Activated effector memory CD4-positive, alpha-beta T cell treated with Interleukin-2 at 50 U/mL for 16 hours (primary cell): ENCODE measurements around the gene EML3.
A peak's percentile ranks its signal among the peaks of the same experiment; 100 is the strongest.
"Not testable (repeated sequence)": the region's sequence is repeated elsewhere in the genome, so short reads cannot be mapped to it uniquely, and the experiment has no call there.

Source experiments
- DNase-seq: peaks from one replicate; pipeline ENCODE4 v3.0.0-alpha.2; 2020

Gene EML3

DNA sequence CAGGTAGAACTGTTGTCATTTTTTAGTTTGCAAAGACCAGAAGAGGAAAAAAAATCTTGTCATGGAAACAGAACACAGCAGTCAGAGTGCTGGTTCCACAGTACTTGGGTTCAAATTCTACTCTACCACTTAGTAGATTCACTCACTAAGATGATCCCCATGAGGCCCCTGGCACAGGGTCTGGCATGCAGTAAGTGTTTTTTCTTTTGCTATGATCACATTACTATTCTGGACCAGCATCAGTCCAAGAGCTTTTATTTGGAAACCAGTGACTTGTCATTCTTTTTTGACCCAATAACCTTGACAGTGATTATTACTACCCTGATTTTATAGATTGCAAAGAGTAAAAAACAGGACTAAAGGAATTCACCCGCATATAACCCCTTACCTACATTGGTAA lies 43.0 kb downstream of the EML3 start:
- DNase-seq: no peak

GRCh38 chr11:62567018-62567633 lies 45.4 kb downstream of the EML3 start:
- no peak for DNase-seq

GRCh38 chr11:62566247-62566646 lies 46.3 kb downstream of the EML3 start:
- DNase-seq: no peak

- DNase-seq: no peak
These were observed 47.3 kb downstream of the EML3 start for GRCh38 chr11:62565100-62565802.

- not testable (repeated sequence) for DNase-seq
These were observed 50.8 kb downstream of the EML3 start for GRCh38 chr11:62561677-62562230.

DNA sequence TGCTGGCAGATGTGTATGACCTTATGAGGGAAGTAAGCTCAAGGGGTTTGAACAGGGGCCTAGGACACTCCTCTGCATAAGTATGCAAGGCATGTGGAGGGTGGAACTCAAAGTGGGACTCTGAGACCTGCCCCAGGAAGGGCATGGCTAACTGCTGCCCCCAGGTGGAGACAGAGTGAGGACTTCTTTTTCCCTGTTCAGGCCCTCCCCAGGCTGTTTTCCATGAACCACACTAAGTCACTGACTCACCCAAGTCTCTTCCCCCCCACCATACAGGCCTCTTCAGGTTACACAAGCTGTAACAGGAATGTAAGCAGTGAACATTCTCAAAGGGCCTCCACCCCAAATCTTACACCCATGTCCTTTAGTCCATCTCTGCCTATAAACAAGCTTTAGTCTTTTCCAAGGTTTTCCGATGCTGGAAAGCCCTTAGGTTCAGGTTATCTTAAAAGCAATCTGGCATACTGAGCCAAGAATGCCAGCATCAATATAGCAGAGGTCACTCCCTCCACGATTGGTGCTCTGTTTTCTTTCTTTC lies 51.9 kb downstream of the EML3 start:
- peak; percentile 69 for DNase-seq

DNA sequence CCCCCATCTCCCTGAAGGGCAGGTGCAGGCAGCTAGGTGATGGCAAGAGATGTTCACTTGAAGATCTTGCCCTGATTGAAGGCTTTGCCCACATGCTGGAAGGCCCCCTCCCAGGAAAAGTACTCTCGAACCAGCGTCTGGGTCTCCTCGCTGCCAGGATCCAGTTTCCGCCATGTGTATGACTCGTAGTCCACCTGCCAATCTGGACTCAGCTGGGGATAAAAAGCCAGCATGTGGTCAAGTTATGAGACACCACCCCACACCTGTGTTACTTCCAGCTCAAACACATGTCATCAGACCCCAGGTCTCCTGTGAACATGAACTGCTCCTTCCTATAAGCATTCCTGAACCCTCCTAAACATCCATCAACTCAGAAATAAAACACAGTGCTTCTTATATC lies 52.9 kb downstream of the EML3 start:
- DNase-seq: not testable (repeated sequence)

GRCh38 chr11:62559204-62559603 lies 53.4 kb downstream of the EML3 start:
- DNase-seq: no peak

DNA sequence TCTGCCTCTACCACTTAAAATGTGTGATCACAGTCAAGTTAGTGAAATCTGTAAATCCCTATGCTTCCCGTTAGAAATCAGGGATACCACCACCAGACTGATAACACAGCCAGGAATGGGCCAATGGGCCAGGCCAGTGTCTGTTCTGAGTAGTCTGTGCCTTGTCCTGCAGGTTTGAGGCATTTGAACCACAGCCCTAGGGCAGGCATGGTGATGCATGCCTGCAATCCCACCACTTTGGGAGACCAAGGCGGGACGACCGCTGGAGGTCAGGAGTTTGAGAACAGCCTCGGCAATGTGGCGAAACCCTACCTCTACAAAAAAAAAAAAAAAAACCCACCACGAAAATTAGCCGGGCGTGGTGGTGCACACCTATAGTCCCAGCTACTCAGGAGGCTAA lies 53.9 kb downstream of the EML3 start:
- DNase-seq: no peak

GRCh38 chr11:62556875-62557631 lies 55.5 kb downstream of the EML3 start:
- no peak for DNase-seq

GRCh38 chr11:62556108-62556874 lies 56.3 kb downstream of the EML3 start:
- peak; percentile 85 for DNase-seq

DNA sequence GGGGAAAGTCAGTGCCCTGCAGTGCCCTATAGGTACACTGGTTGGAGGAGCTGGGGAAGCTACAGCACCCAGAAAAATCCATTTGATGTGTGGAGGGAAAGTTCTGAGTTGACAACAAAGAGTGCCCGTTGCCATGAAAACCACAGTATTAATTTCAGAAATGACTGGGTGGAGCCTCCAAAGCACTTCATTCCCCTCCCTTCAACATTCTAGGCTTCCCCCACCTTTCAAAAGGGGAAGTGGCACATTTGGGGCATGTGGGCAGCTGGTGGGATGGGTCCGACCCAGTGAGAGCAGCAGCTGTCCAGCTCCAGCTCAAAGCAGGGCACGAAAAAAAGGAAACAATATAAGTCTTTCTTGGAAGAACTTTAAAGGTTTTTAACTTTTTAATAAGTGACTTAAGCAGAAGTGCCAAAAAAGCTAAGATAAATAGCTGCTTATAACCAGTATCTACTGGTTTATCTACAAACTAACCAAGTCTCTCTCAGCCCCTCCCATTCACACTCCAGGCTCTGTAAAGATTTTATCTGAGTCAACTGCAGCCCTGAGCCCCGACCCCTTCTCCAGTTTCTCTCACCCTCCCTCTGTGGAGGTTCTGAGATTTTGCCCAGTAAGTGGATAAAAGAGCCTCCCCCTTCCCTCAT lies 57.0 kb downstream of the EML3 start:
- peak; percentile 55 for DNase-seq

GRCh38 chr11:62554387-62555167 lies 58.0 kb downstream of the EML3 start:
- DNase-seq: no peak

DNA sequence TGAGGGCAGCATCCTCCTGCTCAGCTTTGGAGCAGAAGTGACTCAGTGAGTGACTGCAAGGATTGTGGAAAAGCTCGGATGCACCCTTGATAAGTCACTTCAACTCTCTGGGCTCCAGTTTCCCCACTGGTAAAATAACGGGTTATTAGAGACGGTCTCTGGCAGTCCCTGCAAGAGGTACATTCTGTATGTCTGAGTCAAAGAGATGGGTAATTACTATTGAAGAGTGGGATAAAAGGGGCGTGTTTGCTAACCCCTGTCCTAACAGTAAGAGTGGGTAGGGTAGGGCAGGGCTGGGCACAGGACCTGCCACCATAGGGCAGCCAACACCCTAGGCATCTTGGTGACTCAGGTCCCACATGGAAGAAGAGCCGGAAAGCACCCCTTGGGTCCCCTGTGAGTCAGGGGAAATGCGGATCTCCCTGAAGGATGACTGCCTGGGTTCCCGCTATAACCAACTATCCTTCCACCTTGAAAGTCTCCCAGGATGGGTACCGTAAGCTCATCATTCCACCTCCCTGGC lies 58.7 kb downstream of the EML3 start:
- DNase-seq: no peak

- DNase-seq: peak; percentile 71
These were observed 59.3 kb downstream of the EML3 start for GRCh38 chr11:62553080-62553838.

DNA sequence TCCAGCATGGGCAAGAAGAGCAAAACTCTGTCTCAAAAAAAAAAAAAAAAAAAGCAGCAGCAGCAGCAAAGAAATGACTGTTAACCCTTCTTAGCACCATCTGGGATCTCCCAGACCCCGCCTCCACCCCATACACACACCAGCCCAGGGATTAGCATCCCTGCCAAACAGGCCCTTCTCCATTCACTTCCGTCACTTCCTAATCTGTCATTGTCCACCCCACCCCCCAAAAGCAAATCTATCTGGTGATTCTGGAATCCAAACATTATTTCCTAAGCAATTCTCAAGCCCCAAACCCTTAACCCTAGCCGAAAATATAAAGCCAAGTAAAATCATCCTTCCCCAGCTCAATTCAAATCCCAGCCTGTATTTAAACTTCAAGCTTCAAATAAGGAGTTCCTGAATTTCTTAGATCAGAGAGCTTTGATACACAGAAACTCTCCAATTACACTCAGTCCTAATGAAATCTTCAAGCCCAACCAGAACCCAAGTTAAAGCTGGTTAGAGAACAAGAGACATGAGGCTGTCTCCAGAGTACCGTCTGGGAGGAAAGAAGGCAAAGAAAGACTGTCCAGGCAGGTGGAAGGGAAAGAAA lies 60.0 kb downstream of the EML3 start:
- no peak for DNase-seq
